HG03439 (cell line): ENCODE measurements around the gene ASXL3.
A peak's percentile ranks its signal among the peaks of the same experiment; 100 is the strongest.

ENCODE experiments used
- ATAC-seq: cut with Tn5 transposase; IDR thresholded peaks from one replicate; pipeline ENCODE4 v1.9.1; 2021; ENCODE audit warnings: mild to moderate bottlenecking, moderate library complexity; ENCODE audit not compliant: unreplicated experiment

Gene ASXL3

GRCh38 chr18:33577685-33578517 is at the start of gene ASXL3:
Gene ASXL3, plus strand, starts transcription at chr18:33578219. Its CDS starts 413 bp downstream, at chr18:33578632.
- ATAC-seq, result no peak

- no peak for ATAC-seq
Measured at GRCh38 chr18:33532978-33533377, 45.0 kb upstream of the ASXL3 start.

DNA sequence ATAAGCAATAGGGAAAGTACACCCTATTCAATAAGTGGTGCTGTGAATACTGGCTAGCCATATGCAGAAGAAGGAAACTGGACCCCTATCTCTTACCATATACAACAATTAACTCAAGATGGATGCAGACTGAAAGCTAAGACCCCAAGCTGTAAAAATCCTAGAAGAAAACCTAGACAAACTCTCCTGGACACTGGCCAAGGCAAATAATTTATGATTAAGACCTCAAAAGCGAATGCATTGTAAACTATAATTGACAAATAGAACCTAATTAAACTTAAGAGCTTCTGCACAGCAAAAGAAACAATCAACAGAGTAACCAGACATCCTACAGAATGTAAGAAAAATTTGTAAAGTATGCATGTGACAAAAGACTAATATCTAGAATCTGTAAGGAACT is 41.1 kb upstream of the ASXL3 start:
- no peak for ATAC-seq

GRCh38 chr18:33538418-33539042 is 39.5 kb upstream of the ASXL3 start:
- ATAC-seq, result no peak

GRCh38 chr18:33540392-33540791 is 37.6 kb upstream of the ASXL3 start:
- ATAC-seq, result no peak

GRCh38 chr18:33541316-33541715 is 36.7 kb upstream of the ASXL3 start:
- ATAC-seq, result no peak

DNA sequence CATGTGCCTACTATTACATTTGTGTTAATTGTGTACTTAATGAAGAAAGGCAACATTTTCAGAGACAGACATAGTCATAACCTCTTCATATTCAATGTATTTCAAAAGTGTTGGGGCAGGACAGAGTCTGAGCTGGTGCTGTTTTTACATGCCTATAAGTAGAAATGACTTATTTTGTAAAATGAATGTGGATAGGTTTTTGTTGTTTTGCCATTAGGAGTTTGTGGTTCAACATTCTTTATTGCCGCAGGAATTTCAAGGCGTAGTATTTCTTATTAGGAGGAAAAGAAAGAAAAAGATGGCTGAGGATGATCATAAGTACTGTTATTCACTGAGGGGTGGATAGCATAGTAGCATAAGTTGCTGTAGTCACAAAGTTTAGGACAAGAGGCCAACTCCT is 21.2 kb upstream of the ASXL3 start:
- no peak for ATAC-seq

DNA sequence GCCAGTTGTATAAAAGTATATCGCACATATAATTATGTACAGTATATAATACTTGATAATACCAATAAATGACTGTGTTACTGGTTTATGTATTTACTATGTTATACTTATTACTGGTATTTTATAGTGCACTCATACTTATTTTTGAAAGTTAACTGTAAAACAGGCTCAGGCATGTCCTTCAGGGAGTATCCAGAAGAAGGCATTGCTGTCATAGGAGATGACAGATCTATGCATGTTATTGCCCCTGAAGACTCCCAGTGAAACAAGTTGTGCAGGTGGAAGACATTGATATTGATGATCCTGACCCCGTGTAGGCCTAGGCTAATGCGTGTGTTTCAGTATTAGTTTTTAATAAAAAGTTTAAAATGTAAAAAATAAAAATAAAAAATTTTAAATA is 20.3 kb upstream of the ASXL3 start:
- ATAC-seq, result no peak

DNA sequence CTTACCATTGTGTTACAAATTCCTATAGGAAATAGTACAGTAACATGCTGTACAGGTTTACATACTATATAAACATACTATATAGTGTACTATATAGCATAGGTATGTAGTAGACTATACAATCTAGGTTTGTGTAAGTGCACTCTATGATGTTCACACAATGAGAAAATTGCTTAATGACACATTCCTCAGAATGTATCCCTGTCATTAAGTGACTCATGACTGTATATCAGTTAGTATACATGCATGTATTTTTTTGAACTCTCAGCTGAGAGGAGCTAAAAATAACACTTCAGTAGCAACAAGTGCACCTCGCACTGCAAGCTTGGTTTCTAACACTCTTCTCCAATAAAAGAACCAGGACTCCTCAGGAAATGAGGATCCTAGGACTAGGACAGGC is 19.5 kb upstream of the ASXL3 start:
- no peak for ATAC-seq

- ATAC-seq, result peak; percentile 84
Measured at GRCh38 chr18:33560686-33561370, 17.2 kb upstream of the ASXL3 start.

DNA sequence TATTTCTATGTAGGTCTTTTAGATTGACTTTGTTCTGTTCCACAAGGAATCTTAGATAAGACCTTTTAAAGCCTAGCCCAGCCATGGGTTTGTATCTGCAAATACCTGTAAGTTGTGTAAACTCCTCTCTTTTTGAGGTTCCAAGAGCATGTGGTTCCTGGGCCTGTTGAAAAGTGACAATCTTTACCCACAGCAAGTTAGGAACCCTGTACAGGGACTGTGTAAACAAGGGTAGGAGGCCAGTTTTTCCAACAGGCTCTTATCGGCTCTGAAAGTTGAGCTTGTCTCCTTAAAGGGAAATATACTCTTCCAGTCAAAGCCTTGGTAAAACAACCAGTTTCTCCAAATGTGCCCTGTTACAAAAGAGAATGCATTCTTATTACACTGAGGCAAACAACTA is 15.3 kb upstream of the ASXL3 start:
- ATAC-seq, result no peak

- no peak for ATAC-seq
Measured at GRCh38 chr18:33567705-33568104, 10.3 kb upstream of the ASXL3 start.

GRCh38 chr18:33571998-33572787 is 5.8 kb upstream of the ASXL3 start:
- ATAC-seq, result no peak

DNA sequence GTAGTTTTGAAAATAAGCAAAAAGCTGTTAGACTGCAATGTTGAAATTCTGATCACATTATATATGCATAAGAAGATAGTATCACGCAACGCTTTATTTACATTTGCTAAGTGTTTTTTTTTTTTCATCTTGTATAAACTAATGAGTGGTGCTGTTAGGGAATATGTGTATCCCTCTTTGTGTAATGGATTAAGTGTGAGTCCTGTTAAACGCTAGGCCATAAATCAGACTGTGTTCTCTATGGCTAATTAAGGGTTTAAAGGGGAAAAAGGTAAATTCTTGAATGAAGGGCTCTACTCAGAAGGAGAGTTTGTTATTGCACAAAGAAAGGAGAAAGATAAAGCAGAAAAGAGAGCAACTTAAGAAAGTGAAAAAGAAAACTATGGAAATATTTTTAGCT is 4.8 kb upstream of the ASXL3 start:
- ATAC-seq, result no peak

DNA sequence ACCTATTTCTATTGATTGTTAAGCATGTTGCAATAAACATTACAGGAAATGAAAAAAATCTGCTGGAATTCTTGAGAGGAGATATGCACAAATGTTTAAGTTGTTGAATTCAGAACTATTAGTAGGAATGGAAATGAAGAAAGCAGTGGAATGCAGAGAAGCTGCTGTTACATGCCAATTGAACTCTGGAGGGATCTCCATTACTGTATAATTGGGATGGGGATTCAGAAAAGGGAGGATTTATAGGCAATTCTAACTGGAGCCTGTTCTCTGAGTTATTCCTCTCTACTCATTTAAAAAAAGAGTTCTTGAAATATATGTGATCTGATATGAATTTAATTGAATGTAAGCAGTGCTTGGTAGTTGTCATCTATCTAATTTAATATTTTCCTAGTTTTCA is 2.6 kb upstream of the ASXL3 start:
- no peak for ATAC-seq

DNA sequence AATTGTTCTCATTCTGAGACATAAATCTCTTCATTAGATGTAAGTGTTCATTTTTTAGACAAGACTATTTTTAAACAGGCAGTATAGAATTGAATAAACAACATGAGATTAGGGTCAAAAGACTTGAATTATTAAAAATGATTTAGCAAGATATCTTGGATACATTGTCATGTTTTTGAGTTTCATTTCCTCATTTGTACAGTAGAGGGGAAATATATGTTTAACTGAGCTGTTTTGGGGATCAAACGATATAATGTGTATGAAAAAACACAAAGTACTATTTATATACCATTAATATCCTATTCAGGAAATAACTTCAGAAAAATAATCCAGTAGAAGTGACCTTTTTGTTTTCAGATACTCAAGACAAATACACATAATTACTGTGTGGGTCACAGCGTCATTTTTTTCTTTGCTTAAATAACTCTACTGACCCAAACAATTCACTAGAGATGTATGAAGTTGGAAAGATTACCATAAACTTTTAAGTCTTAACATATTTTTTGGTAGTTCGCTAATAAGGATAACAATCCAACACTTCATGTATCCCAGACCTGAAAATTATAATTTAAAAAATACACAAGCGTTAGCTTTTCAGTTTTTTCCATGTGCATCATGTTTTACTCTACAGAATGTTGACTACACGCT is 896 bp upstream of the ASXL3 start:
- ATAC-seq, result no peak

DNA sequence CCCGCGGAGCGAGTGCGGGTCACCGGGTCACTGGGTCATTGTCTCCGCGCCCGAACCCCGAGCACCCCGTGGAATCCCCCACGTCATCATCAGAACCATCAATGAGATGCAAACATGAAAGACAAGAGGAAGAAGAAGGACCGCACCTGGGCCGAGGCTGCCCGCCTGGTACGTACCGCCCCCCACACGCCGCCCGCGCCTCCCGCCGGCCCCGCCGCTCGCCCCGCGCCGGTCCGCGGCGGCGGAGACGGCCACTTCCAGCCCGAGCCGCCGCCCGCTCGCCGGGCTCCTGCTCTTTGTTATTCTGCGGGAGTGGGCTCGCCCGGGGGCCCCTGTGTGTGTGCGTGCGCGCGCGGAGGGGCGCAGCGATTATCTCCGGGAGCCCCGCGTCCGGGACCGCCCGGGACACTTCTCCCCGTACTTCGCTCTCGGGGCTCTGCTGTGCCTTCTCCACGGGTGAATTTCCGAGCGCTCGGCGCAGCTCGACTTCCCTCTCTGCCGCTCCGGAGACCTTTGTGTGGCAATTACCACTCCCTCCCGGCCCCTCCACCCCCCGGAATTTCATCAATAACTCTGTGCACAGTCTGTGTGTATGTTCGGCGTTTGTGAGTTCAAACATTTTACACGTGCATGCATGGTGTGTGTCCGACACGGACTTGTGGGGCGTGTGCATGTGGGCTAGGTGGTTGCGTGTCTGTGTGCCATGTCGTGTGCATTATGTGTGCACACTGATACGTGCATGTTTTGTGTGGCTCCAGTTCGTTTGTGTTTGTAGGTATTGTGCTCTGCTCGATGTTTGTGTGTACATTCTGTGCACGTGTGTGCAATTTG is 714 bp downstream of the ASXL3 start:
- ATAC-seq, result no peak

- no peak for ATAC-seq
Measured at GRCh38 chr18:33579349-33580215, 1.6 kb downstream of the ASXL3 start.

DNA sequence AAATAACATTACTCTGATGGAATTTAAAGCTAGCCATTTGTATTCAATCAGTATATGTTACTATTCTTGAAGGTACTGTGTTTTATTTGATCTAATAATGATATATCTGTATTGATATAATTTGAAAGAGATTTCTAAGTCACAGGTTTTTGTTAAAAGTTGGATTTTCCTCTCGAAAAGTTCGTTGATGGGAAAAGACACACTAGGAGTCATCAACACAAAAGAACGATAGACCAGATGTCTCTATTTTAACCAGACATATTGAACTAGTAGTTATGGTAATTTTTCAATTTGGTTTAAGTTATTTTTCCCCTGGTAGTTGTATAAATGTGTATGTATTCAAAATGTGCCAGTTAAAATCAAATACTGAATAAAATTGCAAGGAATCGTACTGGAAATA is 2.5 kb downstream of the ASXL3 start:
- ATAC-seq, result no peak
